Muscle layer of duodenum (tissue), 2 donors: Measurements from ENCODE around the gene GRIK4.

Source experiments
- H3K27ac ChIP-seq: one replicate; pipeline ENCODE4 v1.7.0; 2013; ENCODE audit warnings: mild to moderate bottlenecking, low read length
- H3K27me3 ChIP-seq: one replicate; pipeline ENCODE4 v1.7.0; 2013; ENCODE audit warnings: low read depth, mild to moderate bottlenecking, control low read depth, low read length
- H3K36me3 ChIP-seq, 2 donors: one replicate each; pipeline ENCODE4 v1.7.0; 2013; ENCODE audit warnings: low read length in 2 of 2, control low read depth in 1 of 2, mild to moderate bottlenecking in 1 of 2; ENCODE audit not compliant: insufficient read depth in 2 of 2, control insufficient read depth in 1 of 2
- H3K4me1 ChIP-seq, 2 donors: one replicate each; pipeline ENCODE4 v1.7.0; 2013; ENCODE audit warnings: low read length in 2 of 2, mild to moderate bottlenecking in 2 of 2, control low read depth in 1 of 2, moderate library complexity in 1 of 2; ENCODE audit not compliant: insufficient read depth in 2 of 2, control insufficient read depth in 1 of 2
- H3K4me3 ChIP-seq, 2 donors: one replicate each; pipeline ENCODE4 v1.7.0; 2013; ENCODE audit warnings: low read length in 2 of 2, low read depth in 1 of 2, mild to moderate bottlenecking in 1 of 2
- H3K9me3 ChIP-seq, 2 donors: one replicate each; pipeline ENCODE4 v1.7.0; 2013; ENCODE audit warnings: low read length in 2 of 2, control low read depth in 1 of 2, mild to moderate bottlenecking in 1 of 2; ENCODE audit not compliant: control insufficient read depth in 1 of 2
- donor health status: healthy.

GRIK4 gene

DNA sequence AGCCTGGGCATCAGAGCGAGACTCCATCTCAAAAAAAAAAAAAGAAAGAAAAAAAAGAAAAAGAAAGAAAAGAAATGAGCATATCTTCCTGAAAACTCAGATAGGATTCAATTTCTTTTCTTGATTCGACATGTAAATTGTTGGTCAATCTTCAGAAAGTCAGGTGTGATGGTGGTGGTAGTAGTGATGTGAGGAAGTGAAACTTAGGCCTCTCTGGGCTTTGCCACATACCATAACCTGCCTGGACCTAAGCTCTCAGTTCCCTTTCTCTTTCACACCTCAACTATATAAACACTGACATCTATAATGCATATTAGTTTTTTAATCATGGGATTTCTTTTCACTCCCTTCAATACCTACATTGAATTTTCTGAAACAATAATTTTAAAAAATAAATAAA lies 414.4 kb downstream of the GRIK4 start:
- Histone ChIP-seq H3K4me3 (no peak overlapping the region), H3K9me3 (no peaks in the 10 kb centered on the region), H3K36me3 (no peaks in the 10 kb centered on the region), H3K27me3 (no peaks in the 10 kb centered on the region), H3K4me1 (no peaks in the 10 kb centered on the region), H3K27ac (no peak overlapping the region)

DNA sequence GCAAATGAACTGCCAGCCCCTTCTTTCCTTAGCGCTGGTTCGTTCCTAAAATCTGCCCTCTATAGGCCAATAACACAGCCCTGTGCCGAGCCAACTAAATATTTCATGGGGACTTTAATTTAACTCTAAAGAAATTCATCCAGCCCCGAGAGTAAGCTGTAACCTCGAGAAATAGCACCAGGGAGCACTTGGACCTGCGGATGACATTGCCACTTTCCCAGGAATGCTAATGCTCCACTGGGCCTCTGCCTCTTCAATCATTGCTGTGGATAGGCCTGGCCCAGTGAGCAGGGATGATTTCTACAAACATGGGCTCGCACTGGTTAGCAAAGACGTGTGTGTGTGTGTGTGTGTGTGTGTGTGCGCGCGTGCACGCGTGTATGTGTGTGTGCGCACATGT lies 417.1 kb downstream of the GRIK4 start:
- H3K27ac ChIP-seq, result no peak overlapping the region
- H3K9me3 ChIP-seq, result no peaks in the 10 kb centered on the region
- no peaks in the 10 kb centered on the region for H3K27me3 ChIP-seq
- no peaks in the 10 kb centered on the region for H3K4me1 ChIP-seq
- H3K36me3 ChIP-seq, result no peaks in the 10 kb centered on the region
- no peak overlapping the region for H3K4me3 ChIP-seq

DNA sequence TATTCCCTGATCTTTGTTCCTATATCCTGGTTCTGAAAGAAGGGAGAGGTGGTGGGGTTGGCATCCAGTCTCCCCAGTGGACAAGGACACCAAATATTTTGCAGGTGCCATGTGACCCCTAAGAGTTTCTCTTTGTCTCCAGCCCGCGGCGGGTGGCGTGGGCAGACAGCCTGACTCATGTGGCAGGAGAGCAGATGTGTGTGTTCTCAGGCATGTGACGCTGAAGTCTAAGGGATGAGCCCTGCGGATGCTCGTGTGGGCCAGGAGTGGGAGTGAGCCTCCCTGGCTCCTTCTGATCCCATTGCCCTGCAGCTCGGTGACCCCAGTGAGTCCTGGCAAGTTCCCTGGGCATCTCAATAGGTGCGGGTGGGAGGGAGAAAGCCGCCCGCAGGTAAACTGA lies 417.5 kb downstream of the GRIK4 start:
- H3K27me3 ChIP-seq, result no peaks in the 10 kb centered on the region
- H3K4me3 ChIP-seq, result no peak overlapping the region
- H3K9me3 ChIP-seq, result no peaks in the 10 kb centered on the region
- no peaks in the 10 kb centered on the region for H3K4me1 ChIP-seq
- no peak overlapping the region for H3K27ac ChIP-seq
- no peaks in the 10 kb centered on the region for H3K36me3 ChIP-seq

DNA sequence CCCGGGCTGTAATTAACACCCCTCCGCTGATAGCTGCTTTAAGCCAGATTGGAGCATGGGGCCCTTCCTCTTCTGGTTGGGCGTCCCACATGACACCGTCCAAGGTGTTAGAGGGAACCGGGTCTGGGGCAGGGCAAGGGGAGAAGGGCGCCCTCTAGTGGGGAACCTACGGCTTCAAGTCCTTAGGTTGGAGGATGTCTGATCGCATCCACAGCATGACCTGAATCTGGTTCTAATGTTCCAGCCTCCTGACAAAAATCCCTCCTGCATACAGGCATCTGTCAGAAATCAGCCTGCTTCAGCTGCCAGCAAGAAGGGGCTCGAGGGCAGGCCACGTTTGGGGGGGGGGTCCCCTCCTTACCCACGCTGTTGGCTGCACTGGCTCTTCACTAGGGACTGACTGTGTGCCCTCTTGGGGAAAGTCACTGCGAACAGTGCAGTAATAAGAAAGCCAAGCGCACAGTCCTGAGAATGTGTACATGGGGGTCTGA lies 418.2 kb downstream of the GRIK4 start:
- H3K27me3 ChIP-seq, result no peaks in the 10 kb centered on the region
- no peak overlapping the region for H3K27ac ChIP-seq
- H3K4me3 ChIP-seq, result no peak overlapping the region
- no peaks in the 10 kb centered on the region for H3K9me3 ChIP-seq
- H3K4me1 ChIP-seq, result no peaks in the 10 kb centered on the region
- H3K36me3 ChIP-seq, result no peaks in the 10 kb centered on the region

DNA sequence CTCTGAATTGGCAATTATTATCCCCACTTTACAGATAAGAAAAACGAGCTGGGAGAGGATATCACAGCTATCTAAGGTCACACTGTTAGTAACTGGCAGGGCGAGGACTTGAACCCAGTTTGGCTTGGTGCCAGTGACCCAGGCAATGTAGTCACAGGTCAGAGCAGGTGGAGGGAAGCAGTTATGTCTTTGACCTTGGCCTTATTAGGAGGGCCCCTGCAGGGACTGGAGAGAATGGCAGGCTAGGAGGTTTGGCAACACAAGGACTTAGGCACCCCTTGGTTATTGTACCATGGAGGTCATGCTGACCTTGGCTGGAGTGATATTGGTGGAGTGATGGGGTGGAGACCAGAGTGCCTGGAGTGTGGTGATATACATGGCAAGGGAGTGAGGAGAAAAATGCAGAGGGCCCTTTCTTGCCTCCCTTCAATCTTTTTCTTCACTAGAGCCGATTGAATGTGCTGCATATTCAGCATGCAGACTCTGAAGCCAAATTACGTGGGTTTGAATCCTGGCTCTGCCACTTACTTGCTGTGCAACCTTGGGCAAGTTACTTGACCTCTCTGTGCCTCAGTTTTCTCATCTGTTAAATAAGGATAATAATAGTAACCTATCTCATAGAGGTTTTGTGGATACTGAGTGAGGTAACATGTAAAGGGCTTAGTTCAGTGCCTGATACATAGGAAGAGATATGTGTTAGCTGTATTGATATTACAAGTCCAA lies 419.7 kb downstream of the GRIK4 start:
- Histone ChIP-seq H3K9me3 (no peaks in the 10 kb centered on the region), H3K27ac (no peak overlapping the region), H3K27me3 (no peaks in the 10 kb centered on the region), H3K4me3 (no peak overlapping the region), H3K4me1 (no peaks in the 10 kb centered on the region), H3K36me3 (no peaks in the 10 kb centered on the region)

DNA sequence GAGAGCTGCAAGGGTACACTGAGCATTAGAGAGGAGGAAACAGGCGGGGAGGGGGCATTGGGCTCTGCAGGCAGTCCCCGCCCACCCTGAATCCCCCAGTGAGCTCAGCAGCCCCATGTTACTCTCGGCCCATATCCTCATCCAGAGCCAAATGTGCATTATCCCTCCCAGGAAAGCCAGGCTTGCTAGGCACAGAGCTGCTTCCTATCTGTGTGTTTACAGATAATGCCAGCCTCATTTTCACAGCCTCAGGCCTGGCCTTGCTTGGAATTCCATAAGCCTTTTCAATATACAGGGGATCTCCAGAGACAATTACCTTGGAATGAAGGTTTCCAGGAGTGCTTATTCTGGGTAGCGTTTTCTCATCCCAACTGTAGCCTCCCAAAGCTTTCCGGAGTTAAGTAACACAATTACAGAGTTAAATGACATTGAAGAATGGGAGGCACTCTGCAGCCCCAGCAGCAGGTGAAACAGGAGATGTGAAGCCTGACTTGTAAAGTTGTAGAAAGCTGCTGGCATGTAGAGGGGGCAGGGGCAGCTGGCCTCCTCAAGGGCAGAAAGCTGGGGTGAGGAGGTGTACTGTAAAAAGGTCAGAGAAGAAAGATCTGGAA lies 420.9 kb downstream of the GRIK4 start:
- Histone ChIP-seq H3K9me3 (no peaks in the 10 kb centered on the region), H3K36me3 (no peaks in the 10 kb centered on the region), H3K27me3 (no peaks in the 10 kb centered on the region), H3K4me3 (no peak overlapping the region), H3K4me1 (no peaks in the 10 kb centered on the region), H3K27ac (no peak overlapping the region)

DNA sequence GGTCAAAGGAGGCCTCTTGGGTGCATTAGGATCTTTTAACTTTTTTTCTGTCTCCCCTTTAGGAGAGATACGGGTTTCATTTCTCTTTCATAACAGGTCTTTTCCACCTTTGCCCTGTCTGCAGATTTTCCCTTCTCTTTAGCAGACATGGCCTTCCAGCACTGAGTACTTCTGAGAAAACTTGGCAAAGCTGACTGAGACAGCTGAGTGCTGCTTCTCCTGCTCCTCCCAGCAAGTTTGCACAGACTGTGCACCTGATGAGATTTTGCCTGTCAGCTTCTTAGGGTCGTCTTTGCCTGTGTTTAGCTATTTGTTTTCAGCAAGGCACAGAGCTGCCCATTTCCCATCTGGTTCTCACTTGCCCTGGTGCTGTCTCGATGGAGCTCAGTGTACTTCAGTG lies 424.8 kb downstream of the GRIK4 start:
- H3K27me3 ChIP-seq, result no peaks in the 10 kb centered on the region
- no peak overlapping the region for H3K4me3 ChIP-seq
- H3K4me1 ChIP-seq, result no peaks in the 10 kb centered on the region
- H3K27ac ChIP-seq, result no peak overlapping the region
- no peaks in the 10 kb centered on the region for H3K9me3 ChIP-seq
- no peaks in the 10 kb centered on the region for H3K36me3 ChIP-seq

DNA sequence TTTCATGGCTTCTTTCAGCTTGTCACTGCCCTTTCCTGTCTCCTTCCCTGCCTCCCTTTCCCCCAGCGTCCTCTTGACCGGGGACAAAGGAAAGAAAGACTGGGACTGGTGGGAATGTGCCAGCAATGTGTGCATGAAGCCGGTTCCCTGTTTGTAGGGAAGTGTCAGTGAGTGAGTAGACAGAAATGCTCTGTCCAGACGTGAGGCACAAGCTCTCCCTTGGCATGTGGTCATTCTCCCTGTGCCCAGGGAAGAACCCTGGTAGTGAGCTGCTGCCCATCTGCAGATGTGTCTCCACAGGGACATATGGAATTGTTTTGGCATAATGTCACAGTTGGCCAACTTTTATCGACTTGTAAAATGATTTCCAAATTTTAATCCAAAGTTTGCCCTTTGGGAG lies 426.0 kb downstream of the GRIK4 start:
- Histone ChIP-seq H3K27me3 (no peaks in the 10 kb centered on the region), H3K4me3 (no peak overlapping the region), H3K4me1 (no peaks in the 10 kb centered on the region), H3K27ac (no peak overlapping the region), H3K36me3 (no peaks in the 10 kb centered on the region), H3K9me3 (no peaks in the 10 kb centered on the region)

DNA sequence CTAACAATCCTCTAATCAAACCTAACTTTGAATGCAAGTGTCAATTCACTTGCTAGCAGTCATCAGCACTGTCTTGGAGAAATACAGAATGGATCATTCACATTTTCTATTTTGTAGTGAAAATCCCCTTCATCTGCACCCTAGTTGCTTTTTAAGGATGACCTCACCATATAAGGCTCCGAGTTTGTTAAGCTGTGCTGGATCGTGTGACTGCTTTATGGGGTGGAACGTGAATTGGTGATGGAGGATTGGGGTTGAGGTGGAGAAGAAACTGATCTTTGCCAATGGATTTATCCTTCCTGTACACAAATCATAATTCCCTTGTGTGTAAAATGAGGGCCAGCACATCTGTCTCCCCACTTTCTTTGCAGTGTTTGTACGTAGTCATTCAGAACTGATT lies 426.7 kb downstream of the GRIK4 start:
- Histone ChIP-seq H3K27me3 (no peaks in the 10 kb centered on the region), H3K27ac (no peak overlapping the region), H3K36me3 (no peaks in the 10 kb centered on the region), H3K4me3 (no peak overlapping the region), H3K4me1 (no peaks in the 10 kb centered on the region), H3K9me3 (no peaks in the 10 kb centered on the region)

DNA sequence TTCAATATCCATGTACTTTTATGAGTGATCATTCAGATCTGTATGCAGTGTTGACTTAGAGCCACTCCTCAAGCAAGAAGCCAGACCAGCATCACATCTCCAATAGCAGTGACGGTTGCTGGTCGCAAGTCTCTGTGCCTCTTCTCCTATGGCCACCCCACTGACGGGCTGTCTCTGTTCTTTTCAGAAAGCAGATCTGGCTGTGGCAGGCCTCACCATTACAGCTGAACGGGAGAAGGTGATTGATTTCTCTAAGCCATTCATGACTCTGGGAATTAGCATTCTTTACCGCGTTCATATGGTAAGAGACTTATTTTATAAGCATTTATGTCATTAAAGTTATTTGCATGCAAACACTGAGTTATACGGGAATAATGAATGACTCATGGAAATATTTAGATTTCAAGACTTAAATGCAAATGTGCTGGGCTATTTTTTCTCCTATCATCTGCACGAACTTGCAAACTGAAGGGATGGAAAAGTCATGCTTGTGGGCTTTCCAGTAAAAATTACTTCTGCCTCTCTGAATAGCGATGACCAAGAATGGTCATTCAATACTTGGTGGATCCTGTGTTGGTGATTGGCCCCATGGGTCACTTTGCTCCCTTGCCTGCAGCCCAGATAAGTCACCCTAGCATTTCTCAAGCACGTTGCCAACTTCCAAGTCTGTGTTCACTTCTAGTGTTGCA lies 428.8 kb downstream of the GRIK4 start:
- H3K27ac ChIP-seq, result no peak overlapping the region
- H3K36me3 ChIP-seq, result no peaks in the 10 kb centered on the region
- H3K27me3 ChIP-seq, result no peaks in the 10 kb centered on the region
- H3K9me3 ChIP-seq, result peaks cover 7 to 10% of the 10 kb centered on the region in 2 donors
- no peak overlapping the region for H3K4me3 ChIP-seq
- no peaks in the 10 kb centered on the region for H3K4me1 ChIP-seq

DNA sequence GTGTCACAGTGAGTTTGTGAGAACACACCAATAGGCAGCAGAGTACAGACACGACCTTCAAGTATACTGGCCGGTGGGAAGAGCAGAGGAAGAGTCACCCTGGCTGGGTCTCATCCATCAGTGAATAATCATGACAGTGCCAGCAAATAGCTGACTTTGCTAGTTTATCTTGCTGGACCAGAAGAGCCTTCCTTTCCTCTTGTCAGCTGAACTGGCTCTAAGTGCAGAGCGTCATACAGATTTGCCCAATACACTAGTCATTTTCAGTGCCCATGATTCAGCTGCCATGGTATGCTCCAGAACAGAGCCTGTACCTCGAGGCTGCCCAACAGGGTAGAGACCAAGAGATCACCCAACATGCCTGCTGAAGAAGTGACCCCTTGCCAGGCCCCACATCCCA lies 429.5 kb downstream of the GRIK4 start:
- no peaks in the 10 kb centered on the region for H3K27me3 ChIP-seq
- H3K27ac ChIP-seq, result no peak overlapping the region
- H3K4me1 ChIP-seq, result no peaks in the 10 kb centered on the region
- H3K36me3 ChIP-seq, result no peaks in the 10 kb centered on the region
- H3K4me3 ChIP-seq, result no peak overlapping the region
- H3K9me3 ChIP-seq, result peaks cover 7 to 10% of the 10 kb centered on the region in 2 donors
